Stimulated activated effector memory CD8-positive, alpha-beta T cell treated with anti-CD3 and anti-CD28 coated beads, Interleukin-12 subunit alpha, Interleukin-12 subunit beta, amount 100 ng/mL, for 72 hours (primary cell): Measurements from ENCODE around the gene SLC25A45.

Source experiments
- ATAC-seq: fragments of 150-1000 bp; cut with Tn5 transposase; 2 replicates; pipeline ENCODE4 v1.10.0; 2021
- DNase-seq, 2 donors: peaks; one replicate each; pipeline ENCODE4 v3.0.0; 2021 to 2022; ENCODE audit warnings: low spot score in 2 of 2
- H3K27ac Mint-ChIP-seq: one replicate; pipeline ENCODE4 v1.8.0; 2022; ENCODE audit warnings: mild to moderate bottlenecking, mixed read lengths
- H3K36me3 Mint-ChIP-seq: one replicate; pipeline ENCODE4 v1.8.0; 2022; ENCODE audit warnings: mild to moderate bottlenecking, mixed read lengths
- H3K4me1 Mint-ChIP-seq: one replicate; pipeline ENCODE4 v1.8.0; 2022; ENCODE audit warnings: mixed read lengths
- H3K4me3 Mint-ChIP-seq: one replicate; pipeline ENCODE4 v1.8.0; 2022; ENCODE audit warnings: mild to moderate bottlenecking, mixed read lengths
- H3K9me3 Mint-ChIP-seq: one replicate; pipeline ENCODE4 v1.8.0; 2022; ENCODE audit warnings: mixed read lengths

SLC25A45 gene

GRCh38 chr11:65376138-65376713 is 6.2 kb downstream of the SLC25A45 start:
- Mint-ChIP-seq H3K4me3 (no peak overlapping the region), H3K36me3 (no peaks in the 10 kb centered on the region), H3K4me1 (peaks cover 5% of the 10 kb centered on the region), H3K27ac (no peak overlapping the region), H3K9me3 (no peaks in the 10 kb centered on the region)
- no peak for DNase-seq
- ATAC-seq: no peak

DNA sequence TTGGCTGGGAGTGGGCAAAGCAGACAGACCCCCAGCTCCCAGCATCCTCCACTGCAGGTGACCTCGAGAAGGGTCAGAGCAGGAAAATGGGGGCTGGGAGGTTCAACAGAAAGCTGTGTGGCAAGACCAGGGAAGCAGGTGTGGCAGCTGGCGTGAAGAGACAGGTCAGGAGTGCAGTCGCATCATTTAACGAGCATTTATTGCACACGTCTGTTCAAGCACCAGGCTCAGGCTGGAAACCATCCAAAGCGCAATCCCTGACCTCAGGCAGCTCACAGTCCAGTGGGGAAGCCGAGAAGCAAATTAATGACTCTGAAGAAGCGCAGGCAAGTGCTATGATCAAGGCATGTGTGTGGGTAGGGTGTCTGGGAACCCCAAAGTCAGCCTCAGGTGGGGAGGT is 7.4 kb downstream of the SLC25A45 start:
- no peak for ATAC-seq
- Mint-ChIP-seq H3K9me3 (no peaks in the 10 kb centered on the region), H3K4me3 (no peak overlapping the region), H3K36me3 (no peaks in the 10 kb centered on the region), H3K27ac (peak overlapping the region; percentile 54), H3K4me1 (peaks cover 2% of the 10 kb centered on the region)
- DNase-seq: no peak

DNA sequence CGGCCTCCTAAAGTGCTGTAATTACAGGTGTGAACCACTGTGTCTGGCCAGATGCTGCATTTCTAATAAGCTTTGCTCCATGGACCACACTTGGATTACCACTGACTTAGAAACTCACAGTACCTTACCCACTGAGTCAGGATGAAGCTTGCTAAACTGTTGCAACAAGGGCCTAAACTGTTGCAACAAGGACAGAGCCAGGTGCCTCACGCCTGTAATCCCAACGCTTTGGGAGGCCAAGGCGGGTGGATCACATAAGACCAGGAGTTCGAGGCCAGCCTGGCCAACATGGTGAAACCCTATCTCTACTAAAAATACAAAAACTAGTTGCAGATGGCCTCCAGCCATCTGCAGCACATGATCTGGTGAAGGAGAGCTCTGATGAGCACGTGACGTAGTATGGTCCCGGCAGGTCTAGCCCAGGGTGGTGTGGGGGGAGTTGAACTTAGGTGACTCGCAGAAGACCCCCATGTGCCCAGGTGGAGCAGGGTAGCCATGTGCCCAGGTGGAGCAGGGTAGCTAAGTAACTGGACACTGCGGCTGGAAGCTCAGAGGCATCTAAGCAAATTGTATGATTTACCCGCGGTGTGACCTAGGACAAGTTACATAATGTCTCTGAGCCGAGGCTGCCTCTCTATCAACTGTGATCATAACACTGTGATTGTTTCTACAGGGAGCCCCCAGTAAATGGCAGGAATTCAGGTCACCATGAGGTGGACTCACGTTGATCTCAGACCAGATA is 8.4 kb downstream of the SLC25A45 start:
- Mint-ChIP-seq H3K27ac (peak overlapping the region; percentile 54), H3K4me3 (no peak overlapping the region), H3K4me1 (no peaks in the 10 kb centered on the region), H3K36me3 (no peaks in the 10 kb centered on the region), H3K9me3 (no peaks in the 10 kb centered on the region)
- no peak for ATAC-seq
- no peak for DNase-seq

DNA sequence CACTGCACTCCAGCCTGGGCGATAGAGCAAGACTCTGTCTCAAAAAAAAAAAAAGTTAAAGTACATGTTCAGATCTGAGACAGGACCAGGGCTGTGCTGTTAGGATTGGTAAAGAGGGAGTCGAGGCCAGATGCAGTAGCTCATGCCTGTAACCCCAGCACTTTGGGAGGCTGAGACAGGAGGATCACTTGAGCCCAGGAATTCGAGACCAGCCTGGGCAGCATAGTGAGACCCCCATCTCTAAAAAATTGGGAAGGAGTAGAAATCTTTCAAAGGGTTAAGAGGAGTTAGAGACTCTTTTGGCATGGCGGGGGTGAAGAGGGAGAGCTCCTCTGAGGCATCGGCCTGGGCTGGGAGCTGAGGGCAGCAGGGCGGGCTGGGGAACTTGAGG is 11.8 kb downstream of the SLC25A45 start:
- Mint-ChIP-seq H3K9me3 (no peaks in the 10 kb centered on the region), H3K36me3 (no peaks in the 10 kb centered on the region)
- ATAC-seq: no peak

GRCh38 chr11:65366340-65366773 is 16.1 kb downstream of the SLC25A45 start:
- Mint-ChIP-seq H3K4me3 (no peak overlapping the region), H3K36me3 (peaks cover 6% of the 10 kb centered on the region), H3K27ac (no peak overlapping the region), H3K4me1 (peaks cover 8% of the 10 kb centered on the region), H3K9me3 (no peaks in the 10 kb centered on the region)
- peak in 1 of 2 donors; percentile 66 for DNase-seq
- peak; percentile 81 for ATAC-seq

More for the DNA sequence above, 11.8 kb downstream of the SLC25A45 start:
- no peak for DNase-seq
- Mint-ChIP-seq H3K27ac (peak overlapping the region; percentile 77), H3K4me1 (no peaks in the 10 kb centered on the region), H3K4me3 (no peak overlapping the region)

- DNase-seq (no peak), ATAC-seq (no peak)
- no peak overlapping the region for H3K4me3 Mint-ChIP-seq
- H3K27ac Mint-ChIP-seq: no peak overlapping the region
- peaks cover 8% of the 10 kb centered on the region for H3K4me1 Mint-ChIP-seq
- no peaks in the 10 kb centered on the region for H3K9me3 Mint-ChIP-seq
- peaks cover 6% of the 10 kb centered on the region for H3K36me3 Mint-ChIP-seq
Measured at GRCh38 chr11:65363770-65364169, 18.7 kb downstream of the SLC25A45 start.

DNA sequence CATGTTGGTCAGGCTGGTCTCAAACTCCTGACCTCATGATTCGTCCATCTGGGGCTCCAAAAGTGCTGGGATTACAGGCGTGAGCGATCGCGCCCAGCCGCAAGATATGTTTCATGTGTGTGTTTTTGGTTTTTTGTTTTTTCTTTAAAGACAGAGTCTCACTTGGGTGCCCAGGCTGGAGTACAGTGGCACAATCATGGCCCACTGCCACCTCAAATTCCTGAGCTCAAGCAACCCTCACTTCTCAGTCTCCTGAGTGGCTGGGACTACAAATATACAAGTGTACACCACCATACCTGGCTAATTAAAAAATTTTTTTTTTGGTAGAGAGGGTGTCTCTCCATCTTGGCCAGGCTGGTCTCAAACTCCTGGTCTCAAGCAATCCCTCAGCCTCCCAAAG is 19.5 kb downstream of the SLC25A45 start:
- no peaks in the 10 kb centered on the region for H3K9me3 Mint-ChIP-seq
- no peak for DNase-seq
- no peak overlapping the region for H3K27ac Mint-ChIP-seq
- H3K4me1 Mint-ChIP-seq: peaks cover 8% of the 10 kb centered on the region
- no peak for ATAC-seq
- peaks cover 6% of the 10 kb centered on the region for H3K36me3 Mint-ChIP-seq
- H3K4me3 Mint-ChIP-seq: no peak overlapping the region

DNA sequence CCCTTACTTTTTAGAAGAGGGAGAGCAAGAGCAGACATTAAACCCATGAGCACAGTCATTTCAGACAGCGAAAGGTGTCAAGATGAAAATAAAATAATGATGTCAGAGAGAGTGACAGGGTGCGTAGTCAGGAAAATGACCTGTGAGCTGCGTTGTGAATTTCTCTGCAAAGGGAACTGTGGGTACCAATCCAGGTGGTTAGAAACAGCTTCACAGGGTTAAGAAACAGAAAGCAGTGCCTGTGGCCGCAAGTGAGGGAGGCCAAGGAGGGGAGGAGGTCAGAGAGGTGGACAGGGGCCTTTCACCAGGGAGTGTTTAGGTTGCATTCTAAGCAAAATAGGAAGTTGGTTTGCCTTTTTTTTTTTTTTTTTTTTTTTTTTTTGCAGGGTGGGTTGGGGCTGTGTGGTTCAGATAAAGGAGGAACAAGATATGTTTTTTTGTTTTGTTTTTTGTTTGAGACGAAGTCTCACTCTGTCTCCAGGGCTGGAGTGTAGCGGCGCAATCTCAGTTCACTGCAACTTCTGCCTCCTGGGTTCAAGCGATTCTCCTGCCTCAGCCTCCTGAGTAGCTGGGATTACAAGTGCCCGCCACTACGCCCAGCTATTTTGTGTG is 20.0 kb downstream of the SLC25A45 start:
- ATAC-seq: peak; percentile 80
- no peak for DNase-seq
- Mint-ChIP-seq H3K36me3 (peaks cover 6% of the 10 kb centered on the region), H3K9me3 (no peaks in the 10 kb centered on the region), H3K27ac (peak overlapping the region; percentile 1), H3K4me1 (peaks cover 8% of the 10 kb centered on the region), H3K4me3 (no peak overlapping the region)

GRCh38 chr11:65357856-65358356 is 24.5 kb downstream of the SLC25A45 start:
- H3K4me3 Mint-ChIP-seq: no peak overlapping the region
- H3K9me3 Mint-ChIP-seq: no peaks in the 10 kb centered on the region

GRCh38 chr11:65356394-65356972 is 26.0 kb downstream of the SLC25A45 start:
- H3K36me3 Mint-ChIP-seq: peaks cover 25% of the 10 kb centered on the region
- DNase-seq (no peak), ATAC-seq (no peak)
- no peaks in the 10 kb centered on the region for H3K9me3 Mint-ChIP-seq
- peak overlapping the region; percentile 89 for H3K4me3 Mint-ChIP-seq
- H3K4me1 Mint-ChIP-seq: peaks cover 22% of the 10 kb centered on the region
- H3K27ac Mint-ChIP-seq: no peak overlapping the region

More at GRCh38 chr11:65357856-65358356, 24.5 kb downstream of the SLC25A45 start:
- H3K36me3 Mint-ChIP-seq: peaks cover 17% of the 10 kb centered on the region
- DNase-seq: no peak
- ATAC-seq: no peak
- H3K27ac Mint-ChIP-seq: no peak overlapping the region
- H3K4me1 Mint-ChIP-seq: peaks cover 26% of the 10 kb centered on the region

- Mint-ChIP-seq H3K9me3 (no peaks in the 10 kb centered on the region), H3K4me1 (peaks cover 22% of the 10 kb centered on the region), H3K27ac (peak overlapping the region; percentile 92), H3K36me3 (peaks cover 31% of the 10 kb centered on the region), H3K4me3 (peak overlapping the region; percentile 89)
- ATAC-seq (no peak), DNase-seq (no peak)
Measured at GRCh38 chr11:65355776-65356393, 26.6 kb downstream of the SLC25A45 start.

DNA sequence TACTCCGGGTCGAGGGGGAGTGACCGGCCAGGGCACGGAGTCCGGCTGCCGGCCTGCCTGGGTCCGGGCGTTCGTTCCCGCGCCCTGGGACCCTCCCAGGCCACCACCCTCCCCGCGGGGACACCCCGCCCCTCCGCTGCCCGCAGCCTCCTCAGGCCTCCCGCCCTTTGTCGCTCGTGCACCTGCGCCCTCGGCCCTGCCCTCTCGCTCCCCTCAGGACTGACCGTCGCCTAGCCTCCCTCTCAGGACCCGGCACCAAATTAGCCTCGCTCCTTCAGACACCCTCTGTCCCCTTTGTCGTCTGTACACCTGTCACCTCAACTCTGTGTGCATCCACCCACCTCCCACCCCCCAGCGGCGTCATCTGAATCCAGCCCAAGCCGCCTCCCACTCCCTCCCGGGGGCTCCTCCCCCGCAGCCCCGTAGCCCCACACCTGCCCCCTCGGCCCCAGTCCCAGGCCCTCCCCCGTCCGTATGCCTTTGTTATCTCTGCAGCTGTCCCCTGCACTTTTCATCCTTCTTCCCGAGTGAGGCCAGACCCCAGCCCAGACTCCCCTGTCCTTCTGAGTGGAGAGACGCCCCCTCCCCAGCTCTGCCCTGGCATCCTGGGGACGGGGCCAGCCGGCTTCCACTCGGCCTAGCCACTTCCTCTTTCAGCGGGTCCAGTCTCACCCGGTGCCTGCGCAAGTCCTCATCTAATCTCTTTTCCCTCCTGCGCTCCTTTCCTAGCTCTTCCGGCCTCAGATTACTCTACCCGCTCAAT is 27.3 kb downstream of the SLC25A45 start:
- peak; percentile 33 for ATAC-seq
- Mint-ChIP-seq H3K4me3 (peak overlapping the region; percentile 89), H3K27ac (peak overlapping the region; percentile 92), H3K36me3 (peaks cover 38% of the 10 kb centered on the region), H3K9me3 (no peaks in the 10 kb centered on the region), H3K4me1 (peaks cover 22% of the 10 kb centered on the region)
- peak in 1 of 2 donors; percentile 68 for DNase-seq

GRCh38 chr11:65354265-65355012 is 28.0 kb downstream of the SLC25A45 start, which contains the start of gene TIGD3:
Gene TIGD3, plus strand, starts transcription at chr11:65354751. Its CDS starts 1,058 bp downstream, at chr11:65355809.
- Mint-ChIP-seq H3K27ac (peak within 1 kb of the TSS; percentile 92), H3K4me1 (peaks cover 22% of the 10 kb centered on the region), H3K36me3 (peaks cover 46% of the 10 kb centered on the region), H3K4me3 (peak within 1 kb of the TSS; percentile 89), H3K9me3 (no peaks in the 10 kb centered on the region)
- peak; percentile 92 to 98 for DNase-seq
- ATAC-seq: peak; percentile 97

DNA sequence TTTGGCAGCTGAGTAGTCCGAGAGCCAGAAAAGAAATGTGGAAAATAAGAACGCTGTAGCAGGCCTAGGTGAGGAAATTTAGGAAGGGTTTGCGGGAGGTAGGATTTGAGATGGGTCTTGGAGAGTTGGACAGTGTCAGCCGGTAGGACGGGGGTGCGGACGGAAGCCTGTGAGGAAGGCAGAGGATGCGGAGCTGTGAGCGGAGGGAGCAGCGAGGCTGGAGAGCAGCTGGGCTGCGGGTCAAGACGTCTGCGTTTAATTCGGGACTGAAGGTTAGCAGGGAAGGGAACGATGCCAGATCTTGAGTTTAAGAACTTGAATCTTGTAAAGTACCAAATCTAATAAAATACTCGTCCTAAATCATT is 28.6 kb downstream of the SLC25A45 start:
- no peaks in the 10 kb centered on the region for H3K9me3 Mint-ChIP-seq
- DNase-seq: no peak
- H3K36me3 Mint-ChIP-seq: peaks cover 51% of the 10 kb centered on the region
- peak overlapping the region; percentile 40 for H3K27ac Mint-ChIP-seq
- H3K4me1 Mint-ChIP-seq: peaks cover 22% of the 10 kb centered on the region
- peak overlapping the region; percentile 89 for H3K4me3 Mint-ChIP-seq
- no peak for ATAC-seq
